Measurements from ENCODE around the gene APLP1.
A peak's percentile ranks its signal among the peaks of the same experiment; 100 is the strongest.

Gene APLP1

GRCh38 chr19:35845215-35846037, 22.9 kb upstream of the APLP1 start:
- ATAC-seq (replicated peaks) (peak; percentile 41 to 49), DNase-seq (no peak)
- no peak overlapping the region for H3K27ac Mint-ChIP-seq
- peaks cover 7 to 8% of the 10 kb centered on the region in 2 donors for H3K9me3 Mint-ChIP-seq
- peaks cover 65 to 78% of the 10 kb centered on the region in 2 donors for H3K27me3 Mint-ChIP-seq
- H3K36me3 Mint-ChIP-seq = peaks cover 0 to 7% of the 10 kb centered on the region in 2 donors
- peaks cover 11 to 24% of the 10 kb centered on the region in 2 donors for H3K4me1 Mint-ChIP-seq
- H3K4me3 Mint-ChIP-seq = peak overlapping the region; percentile 29 to 76

GRCh38 chr19:35846038-35846668, 22.2 kb upstream of the APLP1 start:
- DNase-seq (no peak), ATAC-seq (replicated peaks) (peak; percentile 37 to 42)
- peaks cover 7 to 8% of the 10 kb centered on the region in 2 donors for H3K9me3 Mint-ChIP-seq
- peaks cover 0 to 7% of the 10 kb centered on the region in 2 donors for H3K36me3 Mint-ChIP-seq
- peaks cover 72 to 85% of the 10 kb centered on the region in 2 donors for H3K27me3 Mint-ChIP-seq
- no peak overlapping the region for H3K27ac Mint-ChIP-seq
- peaks cover 13 to 30% of the 10 kb centered on the region in 2 donors for H3K4me1 Mint-ChIP-seq
- peak overlapping the region; percentile 54 to 63 for H3K4me3 Mint-ChIP-seq

GRCh38 chr19:35847911-35848310, 20.5 kb upstream of the APLP1 start:
- Mint-ChIP-seq H3K27ac (no peak overlapping the region), H3K4me3 (no peak overlapping the region), H3K4me1 (peaks cover 13 to 30% of the 10 kb centered on the region in 2 donors), H3K36me3 (peaks cover 0 to 3% of the 10 kb centered on the region in 2 donors), H3K27me3 (peaks cover 76 to 86% of the 10 kb centered on the region in 2 donors), H3K9me3 (peaks cover 2 to 3% of the 10 kb centered on the region in 2 donors)
- DNase-seq (no peak), ATAC-seq (replicated peaks) (no peak)

GRCh38 chr19:35848486-35848885, 19.9 kb upstream of the APLP1 start:
- no peak for DNase-seq
- ATAC-seq (replicated peaks) = no peak
- peaks cover 0 to 3% of the 10 kb centered on the region in 2 donors for H3K36me3 Mint-ChIP-seq
- no peak overlapping the region for H3K4me3 Mint-ChIP-seq
- H3K4me1 Mint-ChIP-seq = peaks cover 15 to 30% of the 10 kb centered on the region in 2 donors
- H3K9me3 Mint-ChIP-seq = no peaks in the 10 kb centered on the region
- no peak overlapping the region for H3K27ac Mint-ChIP-seq
- peaks cover 76 to 86% of the 10 kb centered on the region in 2 donors for H3K27me3 Mint-ChIP-seq

GRCh38 chr19:35848919-35849505, 19.4 kb upstream of the APLP1 start:
- H3K27me3 Mint-ChIP-seq = peaks cover 71 to 82% of the 10 kb centered on the region in 2 donors
- DNase-seq (no peak), ATAC-seq (replicated peaks) (no peak)
- H3K36me3 Mint-ChIP-seq = peaks cover 0 to 3% of the 10 kb centered on the region in 2 donors
- H3K4me3 Mint-ChIP-seq = no peak overlapping the region
- no peak overlapping the region for H3K27ac Mint-ChIP-seq
- H3K4me1 Mint-ChIP-seq = peaks cover 15 to 30% of the 10 kb centered on the region in 2 donors
- H3K9me3 Mint-ChIP-seq = no peaks in the 10 kb centered on the region

GRCh38 chr19:35851213-35852028, 17.0 kb upstream of the APLP1 start:
- no peak for ATAC-seq (replicated peaks)
- Mint-ChIP-seq H3K27ac (no peak overlapping the region), H3K9me3 (no peaks in the 10 kb centered on the region), H3K4me3 (no peak overlapping the region), H3K36me3 (no peaks in the 10 kb centered on the region), H3K4me1 (peaks cover 8 to 10% of the 10 kb centered on the region in 2 donors), H3K27me3 (peaks cover 69 to 79% of the 10 kb centered on the region in 2 donors)
- DNase-seq = no peak

- Mint-ChIP-seq H3K4me1 (peaks cover 10 to 13% of the 10 kb centered on the region in 2 donors), H3K36me3 (no peaks in the 10 kb centered on the region), H3K9me3 (no peaks in the 10 kb centered on the region), H3K27me3 (peaks cover 69 to 78% of the 10 kb centered on the region in 2 donors), H3K4me3 (no peak within 1 kb of the TSS), H3K27ac (no peak within 1 kb of the TSS)
- ATAC-seq (replicated peaks) (no peak), DNase-seq (no peak)
Measured at GRCh38 chr19:35852029-35852780, 16.2 kb upstream of the APLP1 start, which contains the start of gene NPHS1. Gene NPHS1 (minus strand): TSS chr19:35852504. CDS start chr19:35851837, 667 bp downstream.

GRCh38 chr19:35853038-35853756, 15.2 kb upstream of the APLP1 start:
- ATAC-seq (replicated peaks) = no peak
- H3K27me3 Mint-ChIP-seq = peaks cover 73 to 79% of the 10 kb centered on the region in 2 donors
- no peak overlapping the region for H3K4me3 Mint-ChIP-seq
- no peaks in the 10 kb centered on the region for H3K36me3 Mint-ChIP-seq
- H3K9me3 Mint-ChIP-seq = no peaks in the 10 kb centered on the region
- no peak for DNase-seq
- H3K4me1 Mint-ChIP-seq = peaks cover 10 to 14% of the 10 kb centered on the region in 2 donors
- no peak overlapping the region for H3K27ac Mint-ChIP-seq

- DNase-seq = no peak
- Mint-ChIP-seq H3K4me1 (peaks cover 19 to 22% of the 10 kb centered on the region in 2 donors), H3K27ac (no peak within 1 kb of the TSS), H3K27me3 (peaks cover 81 to 89% of the 10 kb centered on the region in 2 donors), H3K9me3 (no peaks in the 10 kb centered on the region), H3K4me3 (peak within 1 kb of the TSS; percentile 69 to 74), H3K36me3 (peaks cover 0 to 3% of the 10 kb centered on the region in 2 donors)
- peak; percentile 43 to 64 for ATAC-seq (replicated peaks)
Measured at GRCh38 chr19:35856546-35857149, 11.7 kb upstream of the APLP1 start, which contains the start of gene KIRREL2. Gene KIRREL2 (plus strand): TSS chr19:35856911. CDS start chr19:35857120, 209 bp downstream.

- no peak for ATAC-seq (replicated peaks)
- Mint-ChIP-seq H3K4me3 (no peak overlapping the region), H3K27me3 (peaks cover 75 to 85% of the 10 kb centered on the region in 2 donors), H3K9me3 (no peaks in the 10 kb centered on the region), H3K36me3 (peaks cover 0 to 3% of the 10 kb centered on the region in 2 donors), H3K27ac (no peak overlapping the region), H3K4me1 (peaks cover 17 to 23% of the 10 kb centered on the region in 2 donors)
- no peak for DNase-seq
Measured at GRCh38 chr19:35858311-35858710, 10.1 kb upstream of the APLP1 start.

- peaks cover 76 to 85% of the 10 kb centered on the region in 2 donors for H3K27me3 Mint-ChIP-seq
Measured at GRCh38 chr19:35859414-35859813, 9.0 kb upstream of the APLP1 start.

GRCh38 chr19:35860436-35860817, 7.9 kb upstream of the APLP1 start:
- Mint-ChIP-seq H3K4me3 (no peak overlapping the region), H3K4me1 (peaks cover 17 to 23% of the 10 kb centered on the region in 2 donors), H3K27me3 (peaks cover 75 to 85% of the 10 kb centered on the region in 2 donors), H3K9me3 (no peaks in the 10 kb centered on the region), H3K27ac (no peak overlapping the region), H3K36me3 (peaks cover 0 to 3% of the 10 kb centered on the region in 2 donors)
- ATAC-seq (replicated peaks) (no peak), DNase-seq (no peak)

More at GRCh38 chr19:35859414-35859813, 9.0 kb upstream of the APLP1 start:
- H3K4me1 Mint-ChIP-seq = peaks cover 17 to 23% of the 10 kb centered on the region in 2 donors
- DNase-seq (no peak), ATAC-seq (replicated peaks) (no peak)
- H3K36me3 Mint-ChIP-seq = peaks cover 0 to 3% of the 10 kb centered on the region in 2 donors
- H3K9me3 Mint-ChIP-seq = no peaks in the 10 kb centered on the region
- H3K27ac Mint-ChIP-seq = no peak overlapping the region
- no peak overlapping the region for H3K4me3 Mint-ChIP-seq
